IPS-18a (cell line): ENCODE data around the gene SUZ12.
"Not testable (repeated sequence)": the region's sequence is repeated elsewhere in the genome, so short reads cannot be mapped to it uniquely, and the experiment has no call there.

Source experiments
- H3K27ac ChIP-seq: one replicate; pipeline ENCODE4 v1.5.1; 2013; ENCODE audit warnings: low read length
- H3K27me3 ChIP-seq: one replicate; pipeline ENCODE4 v1.6.1; 2013; ENCODE audit warnings: mild to moderate bottlenecking, low read length; ENCODE audit not compliant: control insufficient read depth, insufficient read depth
- H3K36me3 ChIP-seq: one replicate; pipeline ENCODE4 v1.6.1; 2013; ENCODE audit warnings: low read depth, low read length; ENCODE audit not compliant: control insufficient read depth
- H3K4me1 ChIP-seq: one replicate; pipeline ENCODE4 v1.6.1; 2013; ENCODE audit warnings: low read depth, low read length; ENCODE audit not compliant: control insufficient read depth
- H3K4me3 ChIP-seq: one replicate; pipeline ENCODE4 v1.5.1; 2013; ENCODE audit warnings: low read length
- H3K9ac ChIP-seq: one replicate; pipeline ENCODE4 v1.6.1; 2013; ENCODE audit warnings: mild to moderate bottlenecking, low read length, moderate library complexity
- H3K9me3 ChIP-seq: one replicate; pipeline ENCODE4 v1.6.1; 2013; ENCODE audit warnings: low read depth, low read length; ENCODE audit not compliant: control insufficient read depth

The SUZ12 gene

DNA sequence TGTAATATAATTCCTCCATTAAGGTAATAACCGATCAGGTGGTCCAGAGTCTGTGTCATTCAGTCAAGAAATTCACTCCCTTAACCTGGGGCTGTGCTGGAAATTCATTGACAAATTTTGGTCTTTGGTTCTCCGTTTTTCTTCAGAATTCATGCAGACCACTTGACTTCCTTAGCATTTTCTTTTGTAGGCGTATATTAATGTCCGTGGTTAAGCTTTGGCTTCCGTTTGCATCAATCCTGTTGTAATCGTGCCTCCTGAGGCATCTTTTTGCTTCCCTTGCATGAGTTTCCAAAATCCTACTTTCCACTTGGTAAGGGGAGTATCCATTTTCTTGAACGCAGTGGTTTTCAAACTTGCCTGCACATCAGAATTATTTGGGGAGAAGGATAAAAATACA is 79.4 kb downstream of the SUZ12 start:
- Histone ChIP-seq H3K27me3 (no peaks in the 10 kb centered on the region), H3K9me3 (no peaks in the 10 kb centered on the region), H3K9ac (no peak overlapping the region), H3K36me3 (peaks cover 12% of the 10 kb centered on the region), H3K27ac (no peak overlapping the region), H3K4me1 (no peaks in the 10 kb centered on the region), H3K4me3 (no peak overlapping the region)

- Histone ChIP-seq H3K9me3 (no peaks in the 10 kb centered on the region), H3K9ac (no peak overlapping the region), H3K4me1 (no peaks in the 10 kb centered on the region), H3K36me3 (peaks cover 21% of the 10 kb centered on the region), H3K27ac (no peak overlapping the region), H3K27me3 (no peaks in the 10 kb centered on the region), H3K4me3 (no peak overlapping the region)
Measured at GRCh38 chr17:32019228-32019627, 82.4 kb downstream of the SUZ12 start.

DNA sequence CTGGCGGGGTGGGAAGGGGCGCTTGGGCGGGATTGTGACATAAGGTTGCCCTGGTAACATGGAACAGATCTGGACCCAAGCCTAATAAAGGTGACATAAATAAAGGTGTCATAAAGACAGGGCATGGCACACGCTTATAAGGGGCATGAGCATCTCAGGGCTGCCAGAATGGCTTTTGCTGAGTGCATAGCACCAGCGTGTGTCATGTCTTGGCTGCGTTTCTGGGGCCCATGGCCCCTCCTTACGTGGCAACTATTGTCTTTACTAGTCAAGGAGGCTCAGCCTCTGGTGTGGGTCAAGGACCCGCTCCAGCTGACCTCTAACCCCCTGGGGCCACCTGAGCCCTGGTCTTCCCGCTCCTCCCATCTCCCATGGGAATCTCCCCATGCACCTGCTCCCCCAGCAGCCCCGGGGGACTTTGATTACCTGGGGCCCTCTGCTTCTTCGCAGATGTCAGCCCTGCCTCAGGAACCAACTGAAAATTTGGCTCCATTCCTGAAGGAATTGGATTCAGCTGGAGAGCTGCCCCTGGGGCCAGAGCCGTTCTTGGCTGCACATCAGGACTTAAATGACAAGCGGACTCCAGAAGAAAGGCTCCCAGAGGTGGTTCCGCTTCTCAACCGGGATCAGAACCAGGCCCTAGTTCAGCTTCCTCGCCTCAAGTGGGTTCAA is 84.3 kb downstream of the SUZ12 start:
- no peak overlapping the region for H3K4me3 ChIP-seq
- no peaks in the 10 kb centered on the region for H3K27me3 ChIP-seq
- peaks cover 21% of the 10 kb centered on the region for H3K36me3 ChIP-seq
- H3K27ac ChIP-seq, result no peak overlapping the region
- no peaks in the 10 kb centered on the region for H3K4me1 ChIP-seq
- H3K9ac ChIP-seq, result no peak overlapping the region
- no peaks in the 10 kb centered on the region for H3K9me3 ChIP-seq

GRCh38 chr17:32021615-32021955 is 84.8 kb downstream of the SUZ12 start:
- no peaks in the 10 kb centered on the region for H3K9me3 ChIP-seq
- H3K4me1 ChIP-seq, result no peaks in the 10 kb centered on the region
- no peak overlapping the region for H3K4me3 ChIP-seq
- no peak overlapping the region for H3K9ac ChIP-seq
- H3K27me3 ChIP-seq, result no peaks in the 10 kb centered on the region
- H3K27ac ChIP-seq, result no peak overlapping the region
- H3K36me3 ChIP-seq, result peaks cover 20% of the 10 kb centered on the region

GRCh38 chr17:32022554-32022953 is 85.7 kb downstream of the SUZ12 start:
- not testable (repeated sequence) for H3K27me3 ChIP-seq, H3K9me3 ChIP-seq, H3K27ac ChIP-seq, H3K9ac ChIP-seq, H3K4me1 ChIP-seq, H3K4me3 ChIP-seq
- H3K36me3 ChIP-seq, result peaks cover 16% of the 10 kb centered on the region

DNA sequence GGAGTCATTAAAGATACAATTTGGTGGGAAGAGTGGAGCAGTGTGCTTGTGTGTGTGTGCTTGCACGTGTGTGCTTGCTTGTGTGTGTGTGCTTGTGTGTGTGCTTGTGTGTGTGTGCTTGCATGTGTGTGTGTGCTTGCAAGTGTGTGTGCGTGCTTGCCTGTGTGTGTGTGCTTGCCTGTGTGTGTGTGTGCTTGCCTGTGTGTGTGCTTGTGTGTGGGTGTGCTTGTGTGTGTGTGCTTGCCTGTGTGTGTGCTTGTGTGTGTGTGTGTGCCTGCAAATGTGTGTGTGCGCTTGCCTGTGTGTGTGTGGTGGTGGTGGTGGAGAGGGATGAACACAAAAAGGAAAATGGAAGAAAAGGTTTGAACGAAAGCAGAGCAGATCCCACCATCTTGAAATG is 90.5 kb downstream of the SUZ12 start:
- H3K27ac ChIP-seq, H3K27me3 ChIP-seq, H3K9ac ChIP-seq, H3K4me1 ChIP-seq, H3K4me3 ChIP-seq, H3K9me3 ChIP-seq, H3K36me3 ChIP-seq: not testable (repeated sequence)

DNA sequence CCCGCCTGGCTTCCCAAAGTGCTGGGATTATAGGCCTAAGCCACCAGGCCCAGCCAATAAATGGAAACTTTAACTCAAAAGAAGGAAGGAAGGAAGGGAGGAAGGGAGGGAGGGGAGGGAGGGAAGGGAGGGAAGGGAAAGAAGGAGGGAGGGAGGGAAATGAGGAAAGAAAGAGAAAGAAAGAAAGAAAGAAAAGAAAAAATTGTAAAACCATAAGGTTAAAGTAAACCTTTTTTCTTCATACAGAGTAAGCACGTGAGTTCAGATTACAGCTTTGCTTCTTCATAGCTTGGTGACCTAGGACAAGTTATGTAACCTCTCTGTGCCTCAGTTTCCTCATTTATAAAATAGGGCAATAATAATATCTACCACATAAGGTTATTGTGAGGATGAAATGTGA is 96.4 kb downstream of the SUZ12 start:
- H3K9ac ChIP-seq, result no peak overlapping the region
- H3K27me3 ChIP-seq, result no peaks in the 10 kb centered on the region
- H3K27ac ChIP-seq, result no peak overlapping the region
- H3K36me3 ChIP-seq, result peaks cover 20% of the 10 kb centered on the region
- H3K4me3 ChIP-seq, result no peak overlapping the region
- H3K9me3 ChIP-seq, result no peaks in the 10 kb centered on the region
- H3K4me1 ChIP-seq, result no peaks in the 10 kb centered on the region

- not testable (repeated sequence) for H3K4me3 ChIP-seq, H3K27ac ChIP-seq, H3K9ac ChIP-seq, H3K27me3 ChIP-seq, H3K4me1 ChIP-seq, H3K9me3 ChIP-seq
- peaks cover 20% of the 10 kb centered on the region for H3K36me3 ChIP-seq
Measured at GRCh38 chr17:32033812-32034211, 97.0 kb downstream of the SUZ12 start.

- H3K9me3 ChIP-seq, H3K27ac ChIP-seq, H3K4me3 ChIP-seq, H3K4me1 ChIP-seq, H3K9ac ChIP-seq, H3K27me3 ChIP-seq: not testable (repeated sequence)
- peaks cover 25% of the 10 kb centered on the region for H3K36me3 ChIP-seq
Measured at GRCh38 chr17:32040246-32040645, 103.4 kb downstream of the SUZ12 start.

DNA sequence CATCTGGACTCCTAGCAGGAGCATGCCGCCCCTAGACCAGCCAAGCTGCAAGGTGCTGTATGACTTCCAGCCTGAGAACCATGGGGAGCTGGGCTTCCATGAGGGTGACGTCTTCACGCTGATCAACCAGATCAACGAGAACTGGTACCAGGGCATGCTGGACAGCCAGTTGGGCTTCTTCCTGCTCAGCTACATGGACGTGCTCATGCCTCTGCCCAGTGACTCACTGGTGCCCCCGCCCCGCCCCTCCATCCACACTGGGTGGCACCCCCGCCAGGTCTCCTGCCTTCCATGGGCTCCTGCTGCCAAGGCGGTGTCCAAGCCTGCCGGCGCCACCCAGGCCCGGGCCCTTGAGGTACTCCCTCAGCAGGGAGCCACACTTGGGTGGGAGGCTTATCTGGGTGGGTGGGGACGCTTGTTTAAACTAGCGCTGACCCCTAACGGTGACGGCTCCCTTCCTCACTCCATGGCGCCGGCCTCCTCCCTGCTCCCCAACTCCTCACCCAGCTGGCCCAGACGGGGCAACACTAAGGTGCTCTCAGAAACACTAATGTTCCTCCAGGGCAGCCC is 104.6 kb downstream of the SUZ12 start:
- H3K4me3 ChIP-seq, H3K27me3 ChIP-seq, H3K9ac ChIP-seq, H3K27ac ChIP-seq, H3K9me3 ChIP-seq, H3K4me1 ChIP-seq: not testable (repeated sequence)
- peaks cover 15% of the 10 kb centered on the region for H3K36me3 ChIP-seq

DNA sequence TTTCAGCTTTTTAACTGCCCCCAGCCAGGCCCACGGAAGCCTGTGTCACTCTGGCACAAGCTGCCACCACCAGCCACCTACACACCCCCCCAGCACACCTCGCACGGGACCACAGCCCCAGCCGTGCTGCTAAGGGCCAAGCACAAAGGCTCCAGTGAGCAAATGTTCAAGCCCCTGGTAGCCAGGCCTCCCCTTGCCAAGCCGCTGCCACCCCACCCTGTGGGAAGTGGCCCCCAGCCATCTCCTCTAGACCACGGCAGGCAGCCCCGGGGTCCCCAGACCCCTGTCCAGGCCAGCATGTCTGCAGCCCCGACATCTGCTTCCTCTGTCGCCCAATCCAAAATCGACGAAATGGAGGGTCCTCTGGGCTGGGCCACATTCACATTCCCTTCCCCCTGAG is 105.5 kb downstream of the SUZ12 start:
- not testable (repeated sequence) for H3K9ac ChIP-seq, H3K4me3 ChIP-seq, H3K4me1 ChIP-seq, H3K27me3 ChIP-seq, H3K27ac ChIP-seq, H3K9me3 ChIP-seq
- H3K36me3 ChIP-seq, result peaks cover 11% of the 10 kb centered on the region

GRCh38 chr17:32045611-32046010 is 108.8 kb downstream of the SUZ12 start:
- H3K9ac ChIP-seq, H3K27ac ChIP-seq, H3K4me3 ChIP-seq, H3K9me3 ChIP-seq, H3K27me3 ChIP-seq, H3K36me3 ChIP-seq, H3K4me1 ChIP-seq: not testable (repeated sequence)
